NCI-H2029 (cell line): ENCODE data around the gene NID1.
"Not testable (repeated sequence)": the region's sequence is repeated elsewhere in the genome, so short reads cannot be mapped to it uniquely, and the experiment has no call there.

ENCODE experiments used
- DNase-seq: peaks from one replicate; lab custom pipeline; 2025; lab: John Stamatoyannopoulos, UW

Gene NID1

GRCh38 chr1:235999259-235999925 is 65.5 kb downstream of the NID1 start:
- DNase-seq: no peak

DNA sequence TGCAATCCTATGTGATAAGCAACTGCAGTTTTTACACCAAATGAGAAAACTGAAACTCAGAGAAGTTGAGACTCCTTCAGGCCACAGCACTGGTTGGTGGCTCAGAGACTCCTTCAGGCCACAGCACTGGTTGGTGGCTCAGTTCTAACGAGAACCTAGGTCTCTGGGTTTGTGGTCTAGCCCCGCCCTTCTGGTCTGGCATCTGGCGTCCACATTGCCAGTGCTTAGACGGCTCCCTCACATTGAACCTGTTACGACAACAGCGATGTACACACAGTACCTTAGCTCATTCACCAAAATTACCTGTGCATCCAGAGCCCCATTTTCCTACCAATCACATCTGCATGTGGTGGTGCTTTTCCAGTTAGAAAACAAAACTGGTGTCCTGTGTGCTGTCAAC is 66.1 kb downstream of the NID1 start:
- no peak for DNase-seq

- no peak for DNase-seq
These were observed 67.0 kb downstream of the NID1 start for GRCh38 chr1:235997931-235998330.

GRCh38 chr1:235997049-235997448 is 67.8 kb downstream of the NID1 start:
- no peak for DNase-seq

GRCh38 chr1:235996048-235996785 is 68.7 kb downstream of the NID1 start:
- DNase-seq: peak; percentile 72

DNA sequence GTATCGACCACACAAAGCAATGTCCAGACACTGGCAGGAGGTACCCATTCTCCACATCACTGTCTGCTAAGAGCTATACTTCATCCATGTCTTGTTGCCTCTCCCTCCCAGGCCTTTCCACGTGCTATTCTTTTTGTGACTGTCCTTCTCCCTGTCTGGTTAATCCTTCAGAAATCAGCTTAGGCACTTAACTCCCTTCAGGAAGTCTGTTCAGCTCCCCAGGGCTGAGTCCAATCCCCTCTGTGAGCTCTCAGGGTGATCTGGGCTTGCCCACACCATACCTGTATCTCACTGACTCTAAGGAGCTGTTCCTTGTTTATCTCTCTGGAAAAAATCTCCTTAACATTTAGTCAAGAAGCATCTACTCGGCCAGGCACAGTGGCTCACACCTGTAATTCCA is 69.4 kb downstream of the NID1 start:
- DNase-seq: no peak

- DNase-seq: no peak
These were observed 71.2 kb downstream of the NID1 start for GRCh38 chr1:235993652-235994051.

GRCh38 chr1:235992868-235993267 is 72.0 kb downstream of the NID1 start:
- no peak for DNase-seq

GRCh38 chr1:235992346-235992745 is 72.5 kb downstream of the NID1 start:
- no peak for DNase-seq

DNA sequence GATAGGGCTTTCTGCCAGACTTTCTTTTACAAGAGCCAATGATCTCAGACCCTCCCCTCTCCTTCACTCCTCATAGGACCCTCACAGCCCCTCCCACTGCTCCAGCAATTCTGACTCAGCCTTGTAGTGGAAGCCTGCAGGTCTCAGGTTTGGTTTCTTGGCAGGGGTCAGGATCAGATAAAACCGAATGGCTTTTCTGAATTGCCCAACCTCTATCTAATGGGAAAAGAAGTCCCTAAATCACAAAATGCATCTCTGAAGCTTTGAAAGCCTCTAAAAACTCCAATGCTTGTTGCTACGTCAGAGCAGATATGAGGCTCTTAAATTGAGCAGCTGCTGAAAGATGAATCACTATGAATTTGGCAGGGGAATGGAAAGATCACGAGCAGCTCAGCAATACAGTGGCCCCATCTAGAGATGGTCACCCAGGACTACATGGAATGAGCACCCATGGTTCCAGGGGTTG is 74.5 kb downstream of the NID1 start:
- no peak for DNase-seq

- no peak for DNase-seq
These were observed 75.8 kb downstream of the NID1 start for GRCh38 chr1:235989105-235989504.

GRCh38 chr1:235986869-235987268 is 78.0 kb downstream of the NID1 start:
- no peak for DNase-seq

- no peak for DNase-seq
These were observed 80.7 kb downstream of the NID1 start for GRCh38 chr1:235984041-235984825.

DNA sequence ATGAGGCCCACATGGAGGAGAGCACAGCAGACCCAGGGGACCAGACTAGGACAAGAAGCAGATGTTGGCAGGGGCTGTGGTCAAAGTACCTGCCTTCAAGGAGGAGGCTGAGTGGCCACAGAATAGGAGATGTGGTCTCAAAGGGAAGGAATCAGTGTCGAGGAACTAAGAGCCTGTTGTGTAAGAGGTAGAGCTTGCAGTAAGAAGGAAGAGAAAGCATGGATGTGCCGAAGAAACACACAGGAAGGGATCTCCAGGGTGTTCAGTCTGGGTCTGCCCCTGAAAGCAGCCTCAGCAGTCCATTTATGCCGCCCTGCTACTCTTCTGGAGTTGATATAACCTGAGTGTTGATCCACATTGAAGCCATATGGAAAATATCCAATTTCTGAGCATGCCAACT is 83.9 kb downstream of the NID1 start:
- no peak for DNase-seq

- DNase-seq: no peak
These were observed 85.1 kb downstream of the NID1 start for GRCh38 chr1:235979716-235980333.

- DNase-seq: no peak
These were observed 85.7 kb downstream of the NID1 start for GRCh38 chr1:235979176-235979575.

- no peak for DNase-seq
These were observed 88.4 kb downstream of the NID1 start for GRCh38 chr1:235976490-235976889.

GRCh38 chr1:235974616-235975015 is 90.3 kb downstream of the NID1 start:
- DNase-seq: no peak

GRCh38 chr1:235972691-235973090 is 92.2 kb downstream of the NID1 start:
- DNase-seq: not testable (repeated sequence)

GRCh38 chr1:235972311-235972689 is 92.6 kb downstream of the NID1 start:
- DNase-seq: no peak

- DNase-seq: peak; percentile 68
These were observed 93.1 kb downstream of the NID1 start for GRCh38 chr1:235971571-235972310.

DNA sequence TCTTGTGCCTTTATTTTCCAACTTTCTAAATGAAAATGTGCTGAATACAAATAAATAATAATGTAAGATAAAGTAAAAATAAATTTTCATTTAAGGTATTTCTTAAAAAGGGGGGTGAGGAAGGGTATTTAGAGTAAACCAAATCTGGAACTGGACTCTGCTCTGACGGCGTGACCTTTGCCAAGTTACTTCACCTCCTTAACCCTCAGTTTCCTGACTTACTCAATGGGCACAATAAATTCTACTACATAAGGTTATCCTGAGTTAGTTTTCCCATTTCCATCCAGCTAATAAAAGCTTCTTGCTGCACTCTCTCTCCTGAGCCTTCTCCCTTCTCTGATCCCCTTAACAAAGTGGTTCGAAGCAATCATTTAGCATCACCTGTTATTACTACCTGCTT is 93.9 kb downstream of the NID1 start:
- no peak for DNase-seq
